VCaP (cell line): ENCODE measurements around the gene COASY.
A peak's percentile ranks its signal among the peaks of the same experiment; 100 is the strongest.

Experiments used
- H3K27ac ChIP-seq: fragments of 450-650 bp; 2 replicates; pipeline ENCODE4 v1.5.1; 2017
- TF ChIP-seq, protein P1 (sequence below): fragments of 450-650 bp; conservative IDR thresholded peaks from 2 replicates; pipeline ENCODE4 v1.5.1; 2017; ENCODE audit warnings: mild to moderate bottlenecking, moderate library complexity

COASY gene

GRCh38 chr17:42559075-42559474 is 2.9 kb upstream of the COASY start:
- TF ChIP-seq, protein P1, sequence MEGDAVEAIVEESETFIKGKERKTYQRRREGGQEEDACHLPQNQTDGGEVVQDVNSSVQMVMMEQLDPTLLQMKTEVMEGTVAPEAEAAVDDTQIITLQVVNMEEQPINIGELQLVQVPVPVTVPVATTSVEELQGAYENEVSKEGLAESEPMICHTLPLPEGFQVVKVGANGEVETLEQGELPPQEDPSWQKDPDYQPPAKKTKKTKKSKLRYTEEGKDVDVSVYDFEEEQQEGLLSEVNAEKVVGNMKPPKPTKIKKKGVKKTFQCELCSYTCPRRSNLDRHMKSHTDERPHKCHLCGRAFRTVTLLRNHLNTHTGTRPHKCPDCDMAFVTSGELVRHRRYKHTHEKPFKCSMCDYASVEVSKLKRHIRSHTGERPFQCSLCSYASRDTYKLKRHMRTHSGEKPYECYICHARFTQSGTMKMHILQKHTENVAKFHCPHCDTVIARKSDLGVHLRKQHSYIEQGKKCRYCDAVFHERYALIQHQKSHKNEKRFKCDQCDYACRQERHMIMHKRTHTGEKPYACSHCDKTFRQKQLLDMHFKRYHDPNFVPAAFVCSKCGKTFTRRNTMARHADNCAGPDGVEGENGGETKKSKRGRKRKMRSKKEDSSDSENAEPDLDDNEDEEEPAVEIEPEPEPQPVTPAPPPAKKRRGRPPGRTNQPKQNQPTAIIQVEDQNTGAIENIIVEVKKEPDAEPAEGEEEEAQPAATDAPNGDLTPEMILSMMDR = no peak

GRCh38 chr17:42560246-42560645 is 1.7 kb upstream of the COASY start:
- TF ChIP-seq, protein P1 = no peak
- H3K27ac ChIP-seq = no peak overlapping the region

More at GRCh38 chr17:42559075-42559474, 2.9 kb upstream of the COASY start:
- no peak overlapping the region for H3K27ac ChIP-seq

- TF ChIP-seq, protein P1 = no peak
- H3K27ac ChIP-seq = peak overlapping the region; percentile 79
These were observed 617 bp downstream of the COASY start for GRCh38 chr17:42562388-42563142.

- peak overlapping the region; percentile 79 for H3K27ac ChIP-seq
- TF ChIP-seq, protein P1 = no peak
These were observed 1.2 kb downstream of the COASY start for GRCh38 chr17:42563143-42563509.

DNA sequence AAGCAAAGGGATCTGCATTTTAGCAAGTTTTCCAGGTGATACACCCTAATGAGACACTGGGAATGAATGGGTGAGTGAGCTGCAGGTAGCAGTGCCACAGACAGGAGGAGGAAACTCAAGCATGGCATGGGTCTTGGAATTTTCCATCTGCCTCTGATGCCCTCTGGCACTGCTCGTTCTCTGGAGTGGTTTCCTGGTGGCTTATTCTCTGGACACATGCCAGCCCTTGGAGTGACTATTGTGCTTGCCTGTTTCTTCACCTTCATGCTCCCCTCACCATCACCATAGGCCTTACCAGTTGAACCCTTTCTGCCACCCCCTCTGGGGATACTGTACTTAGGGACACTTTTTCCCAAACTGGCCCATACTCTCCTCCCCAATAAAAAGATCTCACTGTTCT is 1.6 kb downstream of the COASY start:
- TF ChIP-seq, protein P1 = no peak
- peak overlapping the region; percentile 79 for H3K27ac ChIP-seq

DNA sequence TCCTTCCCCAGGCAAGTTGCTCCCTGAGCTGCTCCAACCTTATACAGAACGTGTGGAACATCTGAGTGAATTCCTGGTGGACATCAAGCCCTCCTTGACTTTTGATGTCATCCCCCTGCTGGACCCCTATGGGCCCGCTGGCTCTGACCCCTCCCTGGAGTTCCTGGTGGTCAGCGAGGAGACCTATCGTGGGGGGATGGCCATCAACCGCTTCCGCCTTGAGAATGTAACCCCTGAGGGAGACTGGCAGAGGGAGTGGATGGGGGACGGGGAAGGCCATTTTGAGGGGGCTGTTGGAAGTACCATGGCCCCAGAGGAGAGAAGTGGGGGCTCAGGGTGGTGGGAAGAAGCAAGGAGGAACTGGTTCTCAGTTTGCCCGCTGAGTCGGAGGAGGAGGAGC is 2.0 kb downstream of the COASY start:
- TF ChIP-seq, protein P1 = no peak
- peak overlapping the region; percentile 79; the same call in 1 of the 2 replicates for H3K27ac ChIP-seq

DNA sequence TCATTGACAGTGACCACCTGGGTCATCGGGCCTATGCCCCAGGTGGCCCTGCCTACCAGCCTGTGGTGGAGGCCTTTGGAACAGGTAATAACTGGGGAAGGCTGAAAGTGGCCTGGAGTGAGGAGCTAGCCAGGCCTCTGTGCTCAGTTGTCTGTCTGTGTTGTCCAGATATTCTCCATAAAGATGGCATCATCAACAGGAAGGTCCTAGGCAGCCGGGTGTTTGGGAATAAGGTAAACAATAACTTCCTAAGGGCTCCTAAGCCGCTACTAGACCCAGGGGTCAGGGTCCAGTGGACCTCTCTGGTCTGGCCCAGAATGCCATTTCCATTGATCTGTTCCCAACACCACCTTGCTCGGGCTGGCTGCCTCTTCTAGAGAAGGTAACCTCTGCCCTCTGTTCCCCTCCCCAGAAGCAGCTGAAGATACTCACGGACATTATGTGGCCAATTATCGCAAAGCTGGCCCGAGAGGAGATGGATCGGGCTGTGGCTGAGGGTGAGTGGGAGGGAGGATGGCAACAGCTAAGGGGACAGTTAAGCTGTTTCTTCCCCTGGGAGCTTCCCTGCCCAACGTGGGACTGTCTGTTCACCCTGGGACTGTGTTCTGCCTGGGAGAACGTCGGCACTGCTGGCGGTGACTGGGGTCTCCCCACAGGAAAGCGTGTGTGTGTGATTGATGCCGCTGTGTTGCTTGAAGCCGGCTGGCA is 3.0 kb downstream of the COASY start:
- TF ChIP-seq, protein P1 = no peak
- peak overlapping the region; percentile 79; the same call in 1 of the 2 replicates for H3K27ac ChIP-seq
